ENCODE data around the gene PDZD4.

Gene PDZD4

DNA sequence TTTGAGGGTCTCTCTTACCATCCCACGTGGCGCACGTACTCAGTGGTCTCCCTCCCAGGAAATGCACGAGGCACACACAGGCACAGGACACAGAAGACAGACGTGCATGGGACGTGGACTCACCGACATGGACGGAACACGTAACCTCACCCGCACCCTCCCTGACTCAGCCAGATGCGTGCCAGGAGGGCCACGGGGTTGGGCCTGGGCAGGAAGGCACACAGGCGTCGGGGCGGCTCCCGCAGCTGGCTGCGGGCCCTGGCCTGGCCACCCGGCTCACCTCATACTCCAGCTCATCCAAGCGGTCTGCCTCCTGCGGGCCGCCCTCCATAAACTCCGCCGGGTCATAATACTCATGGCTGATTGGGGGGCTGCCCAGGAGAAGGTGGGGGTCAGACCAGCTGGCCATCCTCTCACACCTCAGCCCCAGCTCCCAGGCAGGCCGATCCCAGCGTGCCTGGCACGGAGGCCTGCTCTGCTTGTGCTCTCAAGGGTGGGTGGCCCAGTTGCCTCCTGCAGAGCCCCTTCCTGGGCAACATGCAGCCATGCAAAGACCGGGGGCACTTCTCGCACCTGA lies 23.3 kb downstream of the PDZD4 start:
- DNase-seq (ENCODE audit: low spot score): no peak

DNA sequence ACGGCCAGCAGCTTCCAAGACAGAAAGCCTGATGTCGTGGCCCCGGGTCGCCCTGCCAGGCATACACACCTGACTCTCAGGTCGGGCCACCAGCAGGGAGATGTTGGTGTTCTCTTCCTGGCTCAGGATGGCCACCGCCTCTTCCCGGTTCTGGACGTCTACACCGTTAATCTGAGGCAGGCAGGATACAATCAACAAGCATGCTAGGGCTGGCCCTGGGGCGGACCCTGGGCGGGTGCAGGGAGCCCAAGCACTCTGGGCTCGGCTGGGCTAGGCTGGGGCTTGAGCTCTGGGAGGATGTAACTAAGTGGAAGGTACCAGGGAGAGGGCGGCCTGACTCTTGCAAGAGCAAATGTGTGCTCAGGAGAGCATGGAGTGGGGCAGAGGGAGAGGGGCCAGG lies 24.9 kb downstream of the PDZD4 start:
- no peak for DNase-seq (ENCODE audit: low spot score)

DNA sequence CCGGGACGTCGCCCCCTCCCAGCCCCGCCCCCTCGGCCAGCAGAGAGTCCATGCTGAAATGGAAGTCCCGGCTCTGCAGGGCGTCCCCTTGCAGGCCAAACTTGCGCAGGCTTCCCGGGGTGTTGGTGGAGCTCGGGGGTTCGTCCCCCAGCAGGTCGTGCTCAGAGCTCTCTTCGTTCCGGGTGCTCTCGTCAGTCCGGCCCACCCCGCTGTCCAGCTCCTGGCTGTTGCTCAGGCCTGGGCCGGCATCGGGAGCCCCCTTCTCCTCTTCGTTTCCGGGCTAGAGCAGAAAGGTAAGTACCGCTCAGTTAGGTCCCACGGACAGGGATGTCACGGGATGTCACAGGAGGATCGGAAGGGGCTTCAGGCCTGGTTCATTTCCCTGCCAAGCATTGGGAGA lies 25.7 kb downstream of the PDZD4 start:
- no peak for DNase-seq (ENCODE audit: low spot score)

DNA sequence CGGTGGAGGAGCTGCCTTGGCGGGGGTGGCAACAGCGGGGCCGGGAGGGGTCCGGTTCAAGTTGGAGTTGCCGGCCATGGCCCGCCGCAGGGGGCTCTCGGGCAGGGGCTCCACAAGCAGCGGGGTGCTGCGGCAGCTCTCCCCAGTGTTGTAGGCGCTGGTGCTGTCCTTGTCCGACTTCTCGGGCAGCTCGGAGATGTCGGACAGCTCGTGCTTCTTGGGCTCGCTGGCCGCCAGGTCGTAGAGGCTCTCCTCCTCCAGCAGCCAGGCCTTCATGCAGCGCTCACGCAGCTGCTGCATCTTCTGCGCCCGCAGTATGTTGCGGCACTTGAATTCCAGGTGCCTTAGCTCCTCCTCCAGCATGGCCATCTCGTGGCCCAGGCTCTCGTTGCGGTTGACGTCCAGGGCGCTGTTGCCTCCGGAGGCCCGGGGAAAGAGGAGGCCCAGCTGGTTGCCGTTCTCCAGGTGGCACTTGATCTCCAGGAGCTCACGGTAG lies 26.2 kb downstream of the PDZD4 start:
- DNase-seq (ENCODE audit: low spot score): no peak

DNA sequence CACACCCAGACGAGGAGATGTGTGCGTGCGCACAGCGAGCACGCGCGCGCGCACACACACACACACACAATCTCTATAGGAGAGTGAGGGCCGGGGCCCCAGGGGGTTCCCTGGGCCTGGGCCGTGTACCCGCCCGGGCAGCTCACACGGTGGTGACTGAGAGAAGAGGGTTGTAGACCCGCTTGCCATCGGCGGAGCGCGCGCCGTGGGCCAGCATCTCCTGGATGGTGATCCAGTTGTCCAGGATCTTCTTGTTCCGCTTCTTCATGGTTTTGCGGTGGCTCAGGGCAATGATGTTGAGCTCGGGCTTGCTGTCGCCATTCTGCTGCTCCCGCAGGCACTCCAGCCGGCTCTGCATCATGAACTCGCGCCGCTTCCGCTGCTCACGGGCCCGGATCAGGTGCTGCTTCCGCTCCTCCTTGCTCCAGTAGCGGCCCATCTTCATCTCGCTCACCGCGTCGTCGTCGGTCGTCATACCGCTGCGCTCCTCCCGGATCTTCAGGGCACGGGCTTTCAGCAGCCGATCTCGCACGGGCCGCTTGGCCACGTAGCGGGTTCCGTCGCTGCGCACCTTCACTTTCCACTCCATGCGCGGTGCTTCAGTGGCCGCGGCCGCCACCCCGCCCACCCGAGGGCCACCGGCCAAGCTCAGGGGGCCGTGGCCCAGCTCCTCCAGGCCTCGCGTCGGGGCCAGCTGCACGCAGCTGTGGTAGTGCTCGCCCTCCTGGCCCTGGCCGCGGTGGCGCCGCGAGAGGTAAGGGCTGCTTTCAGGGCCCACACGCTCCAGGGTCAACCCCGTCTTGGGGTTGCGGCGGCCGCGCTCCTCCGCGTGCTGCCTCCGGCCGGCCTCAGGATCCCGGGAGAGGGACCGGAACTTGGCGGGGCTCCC lies 26.9 kb downstream of the PDZD4 start:
- DNase-seq (ENCODE audit: low spot score): no peak

- no peak for DNase-seq (ENCODE audit: low spot score)
Observed at GRCh38 chrX:153802513-153803045, 27.8 kb downstream of the PDZD4 start.

DNA sequence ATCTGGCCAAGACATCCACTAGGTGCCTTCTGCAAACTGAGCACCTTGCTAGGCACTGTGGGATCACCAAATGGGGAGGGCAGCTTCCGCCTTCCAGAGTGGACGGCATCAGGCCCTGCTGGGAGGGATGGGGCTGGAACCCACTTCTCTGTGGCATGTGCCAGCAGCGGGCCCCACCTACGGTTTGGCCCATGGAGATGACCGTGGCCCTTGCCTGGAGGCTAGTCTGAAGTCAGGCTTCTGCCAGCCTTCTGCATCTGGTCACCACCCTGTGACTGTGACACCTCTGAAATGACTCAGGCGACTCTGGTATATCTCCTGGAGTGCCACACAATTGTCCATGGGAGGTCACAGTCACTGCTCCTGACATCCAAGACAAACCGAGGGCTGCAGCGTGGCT lies 28.7 kb downstream of the PDZD4 start:
- DNase-seq (ENCODE audit: low spot score): no peak

GRCh38 chrX:153800746-153801145 lies 29.6 kb downstream of the PDZD4 start:
- DNase-seq (ENCODE audit: low spot score): no peak

DNA sequence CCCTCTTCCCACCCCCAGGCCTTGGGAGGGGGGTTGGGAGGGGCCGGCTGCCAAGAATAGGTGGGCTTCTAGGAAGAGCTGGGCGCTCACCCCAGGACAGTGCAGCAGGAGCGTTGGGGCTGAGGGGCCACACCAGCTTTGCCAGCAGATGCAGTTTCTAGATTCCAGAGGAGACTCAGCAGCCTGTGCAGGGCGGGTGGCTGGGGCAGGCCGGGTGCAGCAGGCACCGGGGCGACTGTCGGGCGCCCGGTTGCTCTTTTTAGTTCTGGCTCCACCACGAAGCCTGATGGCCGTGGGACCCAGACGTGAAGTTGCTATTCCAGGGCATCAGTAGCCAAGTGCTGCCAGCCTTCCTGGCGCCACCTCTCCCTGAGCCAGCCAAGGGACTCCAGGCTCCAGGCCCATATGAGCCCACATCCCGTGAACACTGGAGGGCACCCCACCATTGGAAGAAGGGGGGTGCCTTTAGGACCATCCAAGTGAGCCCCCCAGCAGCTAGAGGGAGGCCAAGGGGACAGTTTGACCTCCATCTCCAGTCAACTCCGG lies 30.1 kb downstream of the PDZD4 start:
- no peak for DNase-seq (ENCODE audit: low spot score)

DNA sequence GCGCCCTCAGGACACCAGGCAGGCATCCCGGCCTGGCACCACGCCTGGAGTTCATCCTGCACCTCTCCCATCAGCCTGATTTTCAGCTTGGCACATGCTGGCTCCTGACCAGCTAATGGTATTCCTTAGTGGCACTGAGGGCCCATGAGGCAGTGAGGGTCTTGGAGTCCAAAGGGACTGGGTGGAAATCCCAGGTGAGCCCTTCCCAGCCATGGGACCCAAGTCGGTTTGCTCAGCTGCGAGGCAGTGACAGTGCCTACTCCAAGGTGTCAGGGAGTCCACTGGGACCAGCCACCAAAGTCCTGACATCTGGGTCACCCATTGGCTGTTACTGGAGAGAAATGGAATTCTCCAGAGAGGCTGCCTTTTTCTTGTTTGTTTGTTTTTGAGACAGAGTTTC lies 31.0 kb downstream of the PDZD4 start:
- DNase-seq (ENCODE audit: low spot score): no peak

GRCh38 chrX:153797415-153798015 lies 32.8 kb downstream of the PDZD4 start:
- DNase-seq (ENCODE audit: low spot score): no peak

GRCh38 chrX:153794897-153795816 lies 35.2 kb downstream of the PDZD4 start:
- no peak for DNase-seq (ENCODE audit: low spot score)

- DNase-seq (ENCODE audit: low spot score): peak; percentile 94
Observed at GRCh38 chrX:153794018-153794896, 36.1 kb downstream of the PDZD4 start, which contains the start of the genes IDH3G and SSR4. Gene IDH3G, minus strand, starts transcription at chrX:153794375. Its CDS starts 49 bp downstream, at chrX:153794326. Gene SSR4, plus strand, starts transcription at chrX:153794668. Its CDS starts 20 bp downstream, at chrX:153794688.

DNA sequence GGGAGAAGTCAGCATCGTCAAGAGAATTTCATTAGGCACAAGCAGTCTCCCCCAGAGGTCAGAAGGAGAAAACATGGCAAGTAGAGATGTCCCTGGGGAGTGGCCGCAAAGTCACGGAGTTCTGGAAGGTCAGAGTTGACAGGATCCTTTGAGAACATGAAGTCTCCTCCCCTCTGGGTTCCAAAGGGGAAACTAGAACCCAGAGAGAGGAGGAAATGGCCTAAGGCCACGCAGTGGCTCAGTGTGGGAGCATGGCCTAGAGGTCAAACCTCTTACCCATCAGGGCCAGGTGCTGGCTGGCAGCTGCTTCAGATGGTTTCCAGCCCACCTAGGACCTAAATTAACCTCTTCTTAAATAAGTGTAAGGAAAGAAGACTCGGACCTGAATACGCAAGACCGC lies 37.1 kb downstream of the PDZD4 start:
- DNase-seq (ENCODE audit: low spot score): no peak

- DNase-seq (ENCODE audit: low spot score): no peak
Observed at GRCh38 chrX:153792368-153792767, 38.0 kb downstream of the PDZD4 start.

- DNase-seq (ENCODE audit: low spot score): no peak
Observed at GRCh38 chrX:153791104-153791852, 39.1 kb downstream of the PDZD4 start.

GRCh38 chrX:153789654-153790053 lies 40.7 kb downstream of the PDZD4 start:
- no peak for DNase-seq (ENCODE audit: low spot score)

DNA sequence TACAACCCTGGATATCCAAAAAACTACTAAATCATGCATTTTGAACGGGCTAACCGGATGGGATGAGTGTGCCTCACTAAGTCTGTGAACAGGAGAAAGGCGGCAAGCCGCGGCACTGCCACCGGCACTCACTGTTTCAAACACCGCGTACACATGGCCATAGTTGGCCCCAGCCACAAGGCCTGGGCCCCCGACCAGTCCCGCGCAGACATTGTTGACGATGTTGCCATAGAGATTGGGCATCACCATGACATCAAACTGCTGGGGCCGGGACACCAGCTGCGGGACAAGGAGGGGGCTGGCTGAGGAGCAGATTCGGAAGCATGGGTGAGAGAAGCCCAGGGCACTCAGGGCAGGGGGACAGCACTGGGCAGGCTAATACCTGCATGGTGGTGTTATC lies 43.7 kb downstream of the PDZD4 start:
- no peak for DNase-seq (ENCODE audit: low spot score)

DNA sequence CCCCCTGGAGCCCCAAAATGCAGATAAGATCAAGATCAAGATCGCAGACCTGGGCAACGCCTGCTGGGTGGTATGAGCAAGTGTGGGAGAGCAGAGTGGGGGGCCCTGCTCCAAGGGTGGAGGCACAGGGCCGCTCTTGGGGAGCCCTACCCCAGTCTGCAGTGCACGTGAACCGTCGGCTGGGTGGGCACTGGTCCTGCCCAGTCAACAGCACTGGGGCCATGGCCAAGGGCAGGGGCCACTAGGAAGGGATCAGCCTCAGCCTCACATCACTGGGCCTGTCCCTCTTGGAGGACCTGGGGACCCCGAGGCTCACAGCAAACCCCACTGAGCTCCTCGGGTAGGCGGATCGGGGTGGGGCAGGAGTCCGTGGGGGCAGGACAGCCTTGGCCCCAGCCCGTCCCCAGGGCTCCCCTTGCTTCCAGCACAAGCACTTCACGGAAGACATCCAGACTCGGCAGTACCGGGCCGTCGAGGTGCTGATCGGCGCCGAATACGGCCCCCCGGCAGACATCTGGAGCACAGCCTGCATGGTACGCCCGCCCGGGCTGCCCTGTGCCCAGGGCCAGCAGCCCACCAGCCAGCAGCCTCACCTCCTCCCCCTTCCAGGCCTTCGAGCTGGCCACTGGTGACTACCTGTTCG lies 45.9 kb downstream of the PDZD4 start:
- DNase-seq (ENCODE audit: low spot score): no peak
